Nephron progenitor cell (in vitro differentiated cells): Measurements from ENCODE around the gene MED13.
A peak's percentile ranks its signal among the peaks of the same experiment; 100 is the strongest.
"Not testable (repeated sequence)": the region's sequence is repeated elsewhere in the genome, so short reads cannot be mapped to it uniquely, and the experiment has no call there.

Source experiments
- DNase-seq: peaks from one replicate; pipeline ENCODE4 v3.0.0; 2021
- H3K27ac Mint-ChIP-seq: 2 replicates; pipeline ENCODE4 v1.8.0; 2021; ENCODE audit warnings: mild to moderate bottlenecking, moderate library complexity, mixed read lengths
- H3K27me3 Mint-ChIP-seq: 2 replicates; pipeline ENCODE4 v1.8.0; 2021; ENCODE audit warnings: mild to moderate bottlenecking, low read depth, mixed read lengths; ENCODE audit not compliant: poor library complexity
- H3K36me3 Mint-ChIP-seq: 2 replicates; pipeline ENCODE4 v1.8.0; 2021; ENCODE audit warnings: low read depth, mixed read lengths
- H3K4me1 Mint-ChIP-seq: 2 replicates; pipeline ENCODE4 v1.8.0; 2021; ENCODE audit warnings: mixed read lengths
- H3K4me3 Mint-ChIP-seq: 2 replicates; pipeline ENCODE4 v1.8.0; 2021; ENCODE audit warnings: mild to moderate bottlenecking, moderate library complexity, mixed read lengths
- H3K9me3 Mint-ChIP-seq: 2 replicates; pipeline ENCODE4 v1.8.0; 2021; ENCODE audit warnings: mild to moderate bottlenecking, moderate library complexity, mixed read lengths
- CTCF ChIP-seq: fragments of 200-600 bp; sonication (generic); IDR thresholded peaks from 2 replicates; pipeline ENCODE4 v1.5.0; 2021; ENCODE audit warnings: antibody characterized with exemption

The MED13 gene

GRCh38 chr17:61907361-61907760 is 157.7 kb downstream of the MED13 start:
- Mint-ChIP-seq H3K9me3 (no peaks in the 10 kb centered on the region), H3K27me3 (no peaks in the 10 kb centered on the region), H3K27ac (no peak overlapping the region), H3K4me1 (no peaks in the 10 kb centered on the region), H3K36me3 (peaks cover 60% of the 10 kb centered on the region), H3K4me3 (no peak overlapping the region)
- no peak for TF ChIP-seq CTCF
- DNase-seq = no peak

GRCh38 chr17:61904094-61904710 is 160.9 kb downstream of the MED13 start:
- TF ChIP-seq CTCF = no peak
- peaks cover 57% of the 10 kb centered on the region for H3K36me3 Mint-ChIP-seq
- no peak for DNase-seq
- H3K4me1 Mint-ChIP-seq = no peaks in the 10 kb centered on the region
- H3K27me3 Mint-ChIP-seq = no peaks in the 10 kb centered on the region
- no peaks in the 10 kb centered on the region for H3K9me3 Mint-ChIP-seq
- H3K27ac Mint-ChIP-seq = no peak overlapping the region
- no peak overlapping the region for H3K4me3 Mint-ChIP-seq

DNA sequence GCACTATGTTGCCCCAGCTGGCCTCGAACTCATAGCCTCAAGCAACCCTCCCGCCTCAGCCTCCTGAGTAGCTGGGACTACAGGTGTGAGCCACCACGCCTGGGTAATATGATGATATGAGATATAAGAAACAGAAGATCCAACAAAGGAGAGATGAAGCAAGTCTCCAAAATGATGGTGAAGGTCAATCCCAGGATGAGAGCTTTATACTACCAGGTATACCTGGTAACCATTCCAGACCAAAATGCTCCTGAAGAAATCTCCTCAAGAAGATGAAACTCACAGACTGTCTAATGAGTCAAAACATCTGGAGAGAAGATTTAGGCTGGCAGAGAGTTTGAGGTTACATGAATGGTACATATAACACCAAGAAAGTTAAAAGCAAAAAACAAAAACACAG is 161.8 kb downstream of the MED13 start:
- H3K27ac Mint-ChIP-seq = no peak overlapping the region
- no peaks in the 10 kb centered on the region for H3K27me3 Mint-ChIP-seq
- TF ChIP-seq CTCF = no peak
- H3K36me3 Mint-ChIP-seq = peaks cover 61% of the 10 kb centered on the region
- H3K9me3 Mint-ChIP-seq = no peaks in the 10 kb centered on the region
- no peaks in the 10 kb centered on the region for H3K4me1 Mint-ChIP-seq
- no peak overlapping the region for H3K4me3 Mint-ChIP-seq
- no peak for DNase-seq

- H3K36me3 Mint-ChIP-seq = peaks cover 44% of the 10 kb centered on the region
- no peaks in the 10 kb centered on the region for H3K4me1 Mint-ChIP-seq
- no peak overlapping the region for H3K4me3 Mint-ChIP-seq
- no peaks in the 10 kb centered on the region for H3K9me3 Mint-ChIP-seq
- DNase-seq = no peak
- no peaks in the 10 kb centered on the region for H3K27me3 Mint-ChIP-seq
- no peak for TF ChIP-seq CTCF
- H3K27ac Mint-ChIP-seq = no peak overlapping the region
These were observed 167.4 kb downstream of the MED13 start for GRCh38 chr17:61897548-61898180.

DNA sequence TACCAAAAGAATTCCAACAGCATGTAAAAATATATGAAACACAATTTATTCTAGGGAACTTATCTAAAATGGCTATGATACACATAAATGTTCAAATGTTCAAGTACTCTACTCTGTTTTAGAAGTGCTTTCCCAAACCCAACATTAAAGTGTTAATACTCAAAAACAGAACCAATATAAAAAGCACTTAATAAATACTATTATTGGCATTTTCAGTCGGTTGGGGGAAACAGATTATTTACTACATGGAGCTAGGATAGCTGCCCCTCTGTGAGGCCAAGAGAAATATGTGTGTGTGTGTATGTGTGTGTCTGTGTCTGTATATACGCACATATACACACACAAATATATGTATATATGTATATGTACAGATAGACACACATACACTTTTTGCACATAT is 169.7 kb downstream of the MED13 start:
- TF ChIP-seq CTCF = no peak
- Mint-ChIP-seq H3K4me1 (no peaks in the 10 kb centered on the region), H3K9me3 (no peaks in the 10 kb centered on the region), H3K27ac (peak overlapping the region; percentile 21), H3K4me3 (no peak overlapping the region), H3K27me3 (no peaks in the 10 kb centered on the region), H3K36me3 (peaks cover 43% of the 10 kb centered on the region)
- DNase-seq = no peak

DNA sequence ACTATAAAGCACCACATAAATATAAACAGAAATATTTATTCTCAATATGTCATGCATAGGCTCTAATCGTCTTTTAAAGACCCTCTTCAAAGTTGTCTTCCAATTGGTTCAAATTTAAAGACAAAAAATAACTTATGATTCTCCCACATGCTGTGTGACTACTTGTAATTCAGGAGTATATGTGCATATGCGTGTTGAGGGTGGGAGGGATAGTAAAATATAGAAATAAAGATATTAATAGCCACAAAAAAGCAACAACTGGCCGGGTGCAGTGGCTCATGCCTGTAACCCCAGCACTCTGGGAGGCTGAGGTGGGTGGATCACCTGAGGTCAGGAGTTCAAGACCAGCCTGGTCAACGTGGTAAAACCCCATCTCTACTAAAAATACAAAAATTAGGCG is 170.8 kb downstream of the MED13 start:
- H3K27ac Mint-ChIP-seq, H3K4me1 Mint-ChIP-seq, DNase-seq, H3K9me3 Mint-ChIP-seq, H3K4me3 Mint-ChIP-seq, H3K27me3 Mint-ChIP-seq: not testable (repeated sequence)
- H3K36me3 Mint-ChIP-seq = peaks cover 34% of the 10 kb centered on the region
